Naive thymus-derived CD4-positive, alpha-beta T cell (primary cell): ENCODE data around the gene CCDC102B. TPM values are rescaled to one million over a fixed set of nuclear protein-coding genes. Genes with fewer than 3 reads are reported as not detected.
A peak's percentile ranks its signal among the peaks of the same experiment; 100 is the strongest.

Experiments
- ATAC-seq: fragments of 150-1000 bp; cut with Tn5 transposase; 2 replicates; pipeline ENCODE4 v1.10.0; 2021; ENCODE audit warnings: mild to moderate bottlenecking, moderate library complexity
- CTCF ChIA-PET: fragments of 350-600 bp; sonication (Branson Sonifier 250); formaldehyde crosslinking; loops from one replicate; lab custom pipeline; 2021; ENCODE audit warnings: antibody characterized with exemption; lab: Charles Lee
- POLR2A ChIA-PET: fragments of 350-600 bp; sonication (Branson Sonifier 250); formaldehyde crosslinking; loops from one replicate; lab custom pipeline; 2021; ENCODE audit warnings: antibody characterized with exemption, inconsistent platforms; lab: Charles Lee
- DNase-seq, 9 donors: peaks; one replicate each; pipeline versions ENCODE4 v3.0.0 to v3.0.0-alpha.2; 2020 to 2022; ENCODE audit warnings: mixed read lengths in 1 of 9
- H3K27ac ChIP-seq: one replicate; pipeline ENCODE4 v1.7.0; 2013; ENCODE audit warnings: mild to moderate bottlenecking, low read depth, low read length, moderate library complexity
- H3K27me3 ChIP-seq, 2 donors: one replicate each; pipeline ENCODE4 v1.7.0; 2013; ENCODE audit warnings: low read length in 2 of 2, mild to moderate bottlenecking in 2 of 2, moderate library complexity in 2 of 2; ENCODE audit not compliant: control insufficient read depth in 2 of 2, insufficient read depth in 2 of 2
- H3K36me3 ChIP-seq, 3 experiments: 1 replicate in 2 of 3; 2 replicates in 1 of 3; pipeline ENCODE4 v1.7.0; 2013; ENCODE audit warnings: low read length in 3 of 3, mild to moderate bottlenecking in 3 of 3, moderate library complexity in 1 of 3; ENCODE audit not compliant: insufficient read depth in 3 of 3, control insufficient read depth in 2 of 3
- H3K4me1 ChIP-seq, 2 donors: one replicate each; pipeline ENCODE4 v1.7.0; 2013; ENCODE audit warnings: low read length in 2 of 2, mild to moderate bottlenecking in 2 of 2, moderate library complexity in 1 of 2; ENCODE audit not compliant: control insufficient read depth in 2 of 2, insufficient read depth in 2 of 2
- H3K4me3 ChIP-seq: 2 replicates; pipeline ENCODE4 v1.7.0; 2013; ENCODE audit warnings: mild to moderate bottlenecking, low read length
- H3K9me3 ChIP-seq, 3 experiments: 1 replicate in 2 of 3; 2 replicates in 1 of 3; pipeline ENCODE4 v1.7.0; 2013; ENCODE audit warnings: low read length in 3 of 3; ENCODE audit not compliant: control insufficient read depth in 2 of 3
- H3K27ac Mint-ChIP-seq, 9 donors: one replicate each; pipeline ENCODE4 v1.8.0; 2020 to 2022; ENCODE audit warnings: mixed read lengths in 9 of 9, mild to moderate bottlenecking in 8 of 9, moderate library complexity in 5 of 9, inconsistent platforms in 2 of 9
- H3K27me3 Mint-ChIP-seq, 5 donors: one replicate each; pipeline ENCODE4 v1.8.0; 2021 to 2022; ENCODE audit warnings: mixed read lengths in 5 of 5, mild to moderate bottlenecking in 1 of 5
- H3K36me3 Mint-ChIP-seq, 5 donors: one replicate each; pipeline ENCODE4 v1.8.0; 2020 to 2022; ENCODE audit warnings: mixed read lengths in 5 of 5, mild to moderate bottlenecking in 3 of 5, inconsistent platforms in 1 of 5
- H3K4me1 Mint-ChIP-seq, 7 donors: one replicate each; pipeline ENCODE4 v1.8.0; 2020 to 2022; ENCODE audit warnings: mixed read lengths in 7 of 7, mild to moderate bottlenecking in 3 of 7, inconsistent platforms in 1 of 7
- H3K4me3 Mint-ChIP-seq, 10 donors: one replicate each; pipeline ENCODE4 v1.8.0; 2020 to 2022; ENCODE audit warnings: mild to moderate bottlenecking in 10 of 10, mixed read lengths in 10 of 10, moderate library complexity in 6 of 10, inconsistent platforms in 2 of 10
- H3K9me3 Mint-ChIP-seq, 11 donors: one replicate each; pipeline ENCODE4 v1.8.0; 2020 to 2022; ENCODE audit warnings: mixed read lengths in 11 of 11, mild to moderate bottlenecking in 4 of 11, inconsistent platforms in 1 of 11, moderate library complexity in 1 of 11
- intact Hi-C, 2 donors: fragments of 100-400 bp; cut with micrococcal nuclease; formaldehyde crosslinking; loops; one replicate each; pipeline ENCODE4 v1.15.1; 2023
- polyA plus RNA-seq, 2 donors: library from polyadenylated mRNA; unstranded; fragments of 300-500 nt; fragmentation: Illumina TruSeq; gene quantifications; one replicate each; pipeline ENCODE4 v1.2.3, GENCODE V29; 2021
- total RNA-seq, 6 experiments: library from RNA in 5 of 6; stranded (reverse) in 5 of 6; gene quantifications; 1 replicate in 5 of 6; 2 replicates in 1 of 6; pipeline ENCODE4 v1.2.3 and lab custom pipeline; 2021 to 2026

CCDC102B gene
- total RNA-seq (10 to 100 TPM in 1 of 5 experiments, 1 to 10 TPM in 4; 2.7 to 10.9 (median 5.8) TPM), polyA plus RNA-seq (1 to 10 TPM; 6.4 to 7.9 TPM), total RNA-seq (lab: John Stamatoyannopoulos, UW) (7.0 reads per million, percentile 29 among the genes with 10 or more reads in this experiment)

- Mint-ChIP-seq H3K4me3 (no peak within 1 kb of the TSS), H3K27ac (no peak within 1 kb of the TSS), H3K27me3 (no peaks in the 10 kb centered on the region), H3K36me3 (no peaks in the 10 kb centered on the region), H3K4me1 (no peaks in the 10 kb centered on the region), H3K9me3 (no peaks in the 10 kb centered on the region)
- H3K4me1 ChIP-seq: no peaks in the 10 kb centered on the region
- no peaks in the 10 kb centered on the region for H3K36me3 ChIP-seq
- ATAC-seq (no peak), DNase-seq (no peak)
- intact Hi-C loops: no loop called here
- POLR2A ChIA-PET: no interaction called here
- no peaks in the 10 kb centered on the region for H3K9me3 ChIP-seq
- H3K4me3 ChIP-seq: no peak within 1 kb of the TSS
- H3K27ac ChIP-seq: no peak within 1 kb of the TSS
- CTCF ChIA-PET: no interaction called here
- no peaks in the 10 kb centered on the region for H3K27me3 ChIP-seq
Measured at GRCh38 chr18:68797871-68798270, at the start of gene CCDC102B. TSS of gene CCDC102B (plus strand) at chr18:68798080. CDS start at chr18:68836764, 38,684 bp downstream.

- POLR2A ChIA-PET: no interaction called here
- no peaks in the 10 kb centered on the region for H3K27me3 ChIP-seq
- H3K27me3 Mint-ChIP-seq: no peaks in the 10 kb centered on the region
- H3K9me3 Mint-ChIP-seq: peaks cover 0 to 19% (median 7%) of the 10 kb centered on the region in 11 donors
- H3K36me3 Mint-ChIP-seq: peaks cover 0 to 18% (median 12%) of the 10 kb centered on the region in 5 donors
- H3K4me1 Mint-ChIP-seq: no peaks in the 10 kb centered on the region
- no peak overlapping the region for H3K4me3 ChIP-seq
- intact Hi-C loops: no loop called here
- H3K4me1 ChIP-seq: no peaks in the 10 kb centered on the region
- H3K27ac Mint-ChIP-seq: no peak overlapping the region
- CTCF ChIA-PET: no interaction called here
- no peak for DNase-seq
- H3K4me3 Mint-ChIP-seq: no peak overlapping the region
- H3K9me3 ChIP-seq: peaks cover 0 to 6% (median 0%) of the 10 kb centered on the region in 3 experiments
- no peak for ATAC-seq
- no peaks in the 10 kb centered on the region for H3K36me3 ChIP-seq
- no peak overlapping the region for H3K27ac ChIP-seq
Measured at GRCh38 chr18:68757126-68757525, 40.8 kb upstream of the CCDC102B start.

- H3K27ac Mint-ChIP-seq: no peak overlapping the region
- H3K27me3 Mint-ChIP-seq: no peaks in the 10 kb centered on the region
- peaks cover 0 to 11% (median 1%) of the 10 kb centered on the region in 5 donors for H3K36me3 Mint-ChIP-seq
- no peak for ATAC-seq
- H3K36me3 ChIP-seq: no peaks in the 10 kb centered on the region
- no peak overlapping the region for H3K4me3 ChIP-seq
- ChIA-PET POLR2A (no interaction called here), CTCF (no interaction called here)
- H3K27ac ChIP-seq: no peak overlapping the region
- H3K4me1 Mint-ChIP-seq: no peaks in the 10 kb centered on the region
- H3K9me3 ChIP-seq: peaks cover 0 to 6% (median 0%) of the 10 kb centered on the region in 3 experiments
- no peaks in the 10 kb centered on the region for H3K27me3 ChIP-seq
- intact Hi-C loops: no loop called here
- no peaks in the 10 kb centered on the region for H3K4me1 ChIP-seq
- no peak for DNase-seq
- H3K9me3 Mint-ChIP-seq: peaks cover 0 to 19% (median 7%) of the 10 kb centered on the region in 11 donors
- no peak overlapping the region for H3K4me3 Mint-ChIP-seq
Measured at GRCh38 chr18:68759308-68759707, 38.6 kb upstream of the CCDC102B start.

GRCh38 chr18:68763083-68763482 lies 34.8 kb upstream of the CCDC102B start:
- peaks cover 0 to 16% (median 7%) of the 10 kb centered on the region in 11 donors for H3K9me3 Mint-ChIP-seq
- DNase-seq (no peak), ATAC-seq (no peak)
- Histone ChIP-seq H3K9me3 (peaks cover 0 to 6% (median 0%) of the 10 kb centered on the region in 3 experiments), H3K4me1 (no peaks in the 10 kb centered on the region), H3K36me3 (no peaks in the 10 kb centered on the region), H3K27me3 (no peaks in the 10 kb centered on the region), H3K27ac (no peak overlapping the region), H3K4me3 (no peak overlapping the region)
- no peak overlapping the region for H3K27ac Mint-ChIP-seq
- H3K27me3 Mint-ChIP-seq: no peaks in the 10 kb centered on the region
- H3K36me3 Mint-ChIP-seq: peaks cover 0 to 8% (median 0%) of the 10 kb centered on the region in 5 donors
- H3K4me3 Mint-ChIP-seq: no peak overlapping the region
- ChIA-PET CTCF (no interaction called here), POLR2A (no interaction called here)
- intact Hi-C loops: no loop called here
- H3K4me1 Mint-ChIP-seq: peaks cover 0 to 2% (median 0%) of the 10 kb centered on the region in 7 donors

GRCh38 chr18:68764016-68764415 lies 33.9 kb upstream of the CCDC102B start:
- Mint-ChIP-seq H3K27ac (no peak overlapping the region), H3K4me3 (no peak overlapping the region), H3K27me3 (no peaks in the 10 kb centered on the region), H3K9me3 (peaks cover 0 to 8% (median 3%) of the 10 kb centered on the region in 11 donors), H3K36me3 (peaks cover 0 to 4% (median 0%) of the 10 kb centered on the region in 5 donors), H3K4me1 (peaks cover 0 to 2% (median 0%) of the 10 kb centered on the region in 7 donors)
- no peak for ATAC-seq
- no peaks in the 10 kb centered on the region for H3K27me3 ChIP-seq
- H3K4me3 ChIP-seq: no peak overlapping the region
- CTCF ChIA-PET: no interaction called here
- no peak overlapping the region for H3K27ac ChIP-seq
- intact Hi-C loops: no loop called here
- H3K36me3 ChIP-seq: no peaks in the 10 kb centered on the region
- POLR2A ChIA-PET: no interaction called here
- peaks cover 0 to under 1% (median 0%) of the 10 kb centered on the region in 3 experiments for H3K9me3 ChIP-seq
- H3K4me1 ChIP-seq: no peaks in the 10 kb centered on the region
- DNase-seq: no peak

- POLR2A ChIA-PET: no interaction called here
- H3K27ac Mint-ChIP-seq: no peak overlapping the region
- Histone ChIP-seq H3K36me3 (no peaks in the 10 kb centered on the region), H3K4me3 (no peak overlapping the region), H3K27ac (no peak overlapping the region), H3K4me1 (no peaks in the 10 kb centered on the region), H3K9me3 (no peaks in the 10 kb centered on the region), H3K27me3 (no peaks in the 10 kb centered on the region)
- intact Hi-C loops: no loop called here
- H3K4me3 Mint-ChIP-seq: no peak overlapping the region
- peaks cover 0 to 6% (median 2%) of the 10 kb centered on the region in 11 donors for H3K9me3 Mint-ChIP-seq
- peaks cover 0 to 2% (median 0%) of the 10 kb centered on the region in 7 donors for H3K4me1 Mint-ChIP-seq
- no peak for ATAC-seq
- DNase-seq: no peak
- CTCF ChIA-PET: no interaction called here
- H3K36me3 Mint-ChIP-seq: peaks cover 0 to 3% (median 0%) of the 10 kb centered on the region in 5 donors
- H3K27me3 Mint-ChIP-seq: peaks cover 0 to 5% (median 0%) of the 10 kb centered on the region in 5 donors
Measured at GRCh38 chr18:68766433-68766832, 31.4 kb upstream of the CCDC102B start.

GRCh38 chr18:68769461-68769860 lies 28.4 kb upstream of the CCDC102B start:
- ChIA-PET POLR2A (no interaction called here), CTCF (no interaction called here)
- no peaks in the 10 kb centered on the region for H3K36me3 ChIP-seq
- no peak overlapping the region for H3K4me3 Mint-ChIP-seq
- no peaks in the 10 kb centered on the region for H3K4me1 ChIP-seq
- peaks cover 0 to 6% (median 2%) of the 10 kb centered on the region in 11 donors for H3K9me3 Mint-ChIP-seq
- no peak overlapping the region for H3K27ac Mint-ChIP-seq
- no peak overlapping the region for H3K4me3 ChIP-seq
- ATAC-seq: no peak
- intact Hi-C loops: no loop called here
- no peaks in the 10 kb centered on the region for H3K9me3 ChIP-seq
- peaks cover 0 to 5% (median 0%) of the 10 kb centered on the region in 5 donors for H3K27me3 Mint-ChIP-seq
- DNase-seq: no peak
- H3K4me1 Mint-ChIP-seq: peaks cover 0 to 2% (median 0%) of the 10 kb centered on the region in 7 donors
- no peak overlapping the region for H3K27ac ChIP-seq
- peaks cover 0 to 3% (median 0%) of the 10 kb centered on the region in 5 donors for H3K36me3 Mint-ChIP-seq
- H3K27me3 ChIP-seq: no peaks in the 10 kb centered on the region
